Measurements from ENCODE around the gene GHR. TPM values are rescaled to one million over a fixed set of nuclear protein-coding genes. Genes with fewer than 3 reads are reported as not detected.

GHR gene
- total RNA-seq, 4 donors from 2014 or later, result 38.9 to 105 (median 74.8) TPM

GRCh38 chr5:42483472-42484154 is 60.4 kb downstream of the GHR start:
- Histone ChIP-seq H3K27ac (peak overlapping the region in 3 of 4 donors; percentile 14 to 51 (median 29)), H3K36me3 (no peaks in the 10 kb centered on the region), H3K9me3 (no peaks in the 10 kb centered on the region), H3K4me1 (peaks cover 34 to 45% of the 10 kb centered on the region in 2 donors), H3K4me3 (no peak overlapping the region), H3K27me3 (no peaks in the 10 kb centered on the region)
- intact Hi-C loops (cut with DNase I; ENCODE audit: low total_unique reads) (no loop called here), in situ Hi-C loops (cut with MboI; ENCODE audit: low sequenced_read_pairs in 4 of 4) (no loop called here)
- no peak for TF ChIP-seq CTCF (IDR thresholded peaks at IDR 0.05 in 4 of 5, conservative IDR thresholded peaks at IDR 0.05 in 1 of 5)
- no peak for TF ChIP-seq POLR2A (IDR thresholded peaks at IDR 0.05)
- ATAC-seq (peak; percentile 39 to 89), DNase-seq (no peak)

- ATAC-seq (no peak), DNase-seq (no peak)
- Histone ChIP-seq H3K27me3 (no peaks in the 10 kb centered on the region), H3K4me3 (no peak overlapping the region), H3K36me3 (no peaks in the 10 kb centered on the region), H3K27ac (peak overlapping the region in 1 of 4 donors; percentile 25), H3K9me3 (no peaks in the 10 kb centered on the region), H3K4me1 (peaks cover 66 to 67% of the 10 kb centered on the region in 2 donors)
- intact Hi-C loops (cut with DNase I; ENCODE audit: low total_unique reads), result no loop called here
- TF ChIP-seq CTCF (IDR thresholded peaks at IDR 0.05 in 4 of 5, conservative IDR thresholded peaks at IDR 0.05 in 1 of 5), result no peak
- TF ChIP-seq POLR2A (IDR thresholded peaks at IDR 0.05), result no peak
- in situ Hi-C loops (cut with MboI; ENCODE audit: low sequenced_read_pairs in 4 of 4), result no loop called here
Observed at GRCh38 chr5:42487077-42487476, 63.8 kb downstream of the GHR start.

GRCh38 chr5:42487821-42488220 is 64.6 kb downstream of the GHR start:
- TF ChIP-seq POLR2A (IDR thresholded peaks at IDR 0.05) (no peak), CTCF (IDR thresholded peaks at IDR 0.05 in 4 of 5, conservative IDR thresholded peaks at IDR 0.05 in 1 of 5) (no peak)
- DNase-seq (no peak), ATAC-seq (no peak)
- intact Hi-C loops (cut with DNase I; ENCODE audit: low total_unique reads), result no loop called here
- Histone ChIP-seq H3K27ac (peak overlapping the region in 1 of 4 donors; percentile 25), H3K4me3 (no peak overlapping the region), H3K36me3 (no peaks in the 10 kb centered on the region), H3K27me3 (no peaks in the 10 kb centered on the region), H3K4me1 (peaks cover 73% of the 10 kb centered on the region in 2 donors), H3K9me3 (no peaks in the 10 kb centered on the region)
- in situ Hi-C loops (cut with MboI; ENCODE audit: low sequenced_read_pairs in 4 of 4), result no loop called here

- peak overlapping the region; percentile 22 to 91 (median 76) for H3K27ac ChIP-seq
- in situ Hi-C loops (cut with MboI; ENCODE audit: low sequenced_read_pairs in 4 of 4), result no loop called here
Observed at GRCh38 chr5:42490831-42491230, 67.6 kb downstream of the GHR start.

More at GRCh38 chr5:42490831-42491230, 67.6 kb downstream of the GHR start:
- peaks cover 70 to 75% of the 10 kb centered on the region in 2 donors for H3K4me1 ChIP-seq
- no peaks in the 10 kb centered on the region for H3K9me3 ChIP-seq
- peak in 1 of 2 donors; percentile 25 for ATAC-seq
- no peaks in the 10 kb centered on the region for H3K36me3 ChIP-seq
- no peak for DNase-seq
- H3K4me3 ChIP-seq, result no peak overlapping the region
- H3K27me3 ChIP-seq, result no peaks in the 10 kb centered on the region
- intact Hi-C loops (cut with DNase I; ENCODE audit: low total_unique reads), result no loop called here
- no peak for TF ChIP-seq CTCF (IDR thresholded peaks at IDR 0.05 in 4 of 5, conservative IDR thresholded peaks at IDR 0.05 in 1 of 5)
- no peak for TF ChIP-seq POLR2A (IDR thresholded peaks at IDR 0.05)
